HG02943 (cell line): ENCODE data around the gene LRMDA.

Experiments used
- ATAC-seq: cut with Tn5 transposase; IDR thresholded peaks from one replicate; pipeline ENCODE4 v1.9.1; 2021; ENCODE audit warnings: mild to moderate bottlenecking, low read depth, moderate library complexity; ENCODE audit not compliant: unreplicated experiment

The LRMDA gene

DNA sequence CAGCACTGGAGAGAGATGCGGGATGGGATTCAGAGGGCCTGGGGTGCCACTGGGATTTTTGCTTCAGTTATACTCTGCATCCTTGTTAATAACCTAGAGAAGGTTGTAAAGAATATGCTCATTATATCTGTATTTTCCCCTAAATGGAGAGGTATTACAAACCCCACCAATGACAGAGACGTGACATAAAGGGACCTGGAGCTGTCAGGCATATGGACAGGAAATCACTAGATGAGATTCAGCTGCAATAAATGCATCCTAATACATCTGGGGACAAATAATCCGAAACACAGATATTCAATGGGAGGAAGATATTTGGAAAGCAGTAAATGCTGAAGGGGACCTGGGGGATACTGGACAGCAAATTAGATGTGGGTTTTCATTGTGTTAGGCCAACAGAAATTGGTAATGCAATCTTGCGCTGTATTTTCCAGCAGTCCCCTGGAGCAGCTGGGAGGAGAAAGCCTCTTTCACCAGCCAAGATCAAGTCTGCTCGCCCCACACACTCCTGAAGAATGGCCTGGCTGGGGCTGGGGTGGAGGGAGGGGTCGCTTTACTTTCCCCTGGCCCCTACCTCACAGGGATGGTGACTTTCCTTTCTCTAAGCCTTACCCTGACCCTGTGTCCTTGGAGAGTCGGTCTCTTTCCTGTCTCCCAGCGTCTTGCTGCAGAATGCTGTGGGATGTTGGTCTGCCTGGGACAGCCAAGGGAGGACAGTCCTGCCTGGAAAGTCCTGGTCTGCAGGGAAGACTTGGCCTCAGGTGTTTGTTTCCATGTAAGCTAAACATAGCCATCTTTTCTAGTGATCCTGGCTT, 653.8 kb downstream of the LRMDA start:
- ATAC-seq, result no peak

DNA sequence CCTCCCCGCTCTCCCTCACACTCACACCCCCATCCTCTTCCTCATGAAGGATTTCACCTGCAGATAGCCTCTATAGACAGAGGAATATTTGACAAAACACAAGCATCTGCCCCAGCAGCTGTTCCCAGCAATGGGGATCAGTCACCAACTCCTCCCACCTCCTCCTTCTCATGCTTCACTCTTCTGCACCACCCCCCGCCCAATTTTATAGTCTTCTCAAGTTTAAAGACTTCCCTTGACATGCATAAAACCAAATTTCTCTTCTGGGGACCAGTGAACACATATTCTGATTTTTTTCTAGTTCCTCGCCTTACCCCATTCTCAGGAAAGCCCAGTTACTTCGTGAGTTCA, 654.4 kb downstream of the LRMDA start:
- ATAC-seq, result no peak

DNA sequence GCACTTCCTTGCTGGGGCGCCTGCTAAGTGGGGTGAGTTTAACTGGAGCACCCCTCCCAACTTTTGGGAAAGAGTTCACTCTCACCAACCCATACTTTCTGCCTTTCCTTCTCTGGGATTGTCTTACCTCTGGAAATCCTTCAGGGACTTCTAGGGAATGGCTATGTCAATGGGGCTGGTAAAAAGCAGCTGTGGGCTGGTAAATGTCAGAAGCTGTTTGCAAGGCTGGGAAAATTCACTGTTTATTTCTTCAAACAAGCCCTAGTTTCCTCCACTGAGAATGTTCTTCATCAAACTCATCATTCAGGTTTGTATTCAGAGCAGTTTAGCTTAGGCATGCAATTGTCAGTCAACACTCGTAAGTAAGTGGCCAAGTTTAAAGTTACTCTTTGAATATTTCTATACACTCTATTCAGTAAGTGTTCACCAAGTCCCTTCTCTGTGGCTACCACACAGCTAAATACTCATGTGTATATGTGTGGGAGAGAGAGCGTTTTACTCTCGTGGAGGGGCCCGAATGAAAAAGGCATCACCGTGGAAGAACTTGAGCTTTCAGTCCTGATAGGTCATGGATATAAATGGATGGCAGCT, 654.8 kb downstream of the LRMDA start:
- no peak for ATAC-seq

DNA sequence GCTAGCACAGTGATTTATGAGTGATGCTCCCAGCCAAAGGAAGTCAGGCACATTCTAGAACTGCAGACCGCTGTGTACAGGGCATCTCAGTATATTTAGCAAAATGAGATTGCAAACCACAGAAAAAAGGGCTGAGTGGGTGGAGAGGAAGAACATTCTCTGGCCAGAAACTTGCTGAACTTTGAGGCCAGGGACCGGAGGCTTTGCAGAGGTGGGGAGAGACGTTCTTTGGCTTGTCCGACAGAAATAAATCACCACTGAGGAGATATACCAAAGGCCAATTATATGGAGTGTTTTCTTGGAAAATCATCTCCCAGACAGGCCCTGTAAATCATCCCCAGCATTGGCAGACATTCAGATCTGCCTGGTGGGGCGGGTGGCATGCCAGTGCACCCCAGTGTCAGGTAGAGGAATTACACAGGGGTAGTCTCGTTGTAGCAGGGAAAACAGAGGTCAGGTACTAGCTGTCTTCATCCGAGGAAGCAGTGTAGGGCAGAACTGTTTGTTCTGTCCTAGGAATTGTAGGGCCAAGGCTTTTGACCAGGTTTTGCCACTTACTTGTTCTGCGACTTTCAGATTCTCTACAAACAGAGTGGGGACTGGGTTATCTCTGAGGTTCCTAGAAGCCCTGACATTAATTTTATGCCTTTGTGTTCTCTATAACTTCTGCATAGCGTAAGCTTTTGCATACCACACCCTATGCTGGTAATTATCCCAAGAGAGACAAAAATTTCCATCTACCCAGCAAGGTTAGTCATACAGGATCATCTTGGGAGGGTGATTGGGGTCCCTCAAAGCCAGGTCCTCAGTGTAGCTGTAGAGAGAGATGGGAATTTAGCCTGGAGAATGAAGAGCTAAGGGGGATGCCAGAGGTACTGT, 655.6 kb downstream of the LRMDA start:
- ATAC-seq, result no peak

DNA sequence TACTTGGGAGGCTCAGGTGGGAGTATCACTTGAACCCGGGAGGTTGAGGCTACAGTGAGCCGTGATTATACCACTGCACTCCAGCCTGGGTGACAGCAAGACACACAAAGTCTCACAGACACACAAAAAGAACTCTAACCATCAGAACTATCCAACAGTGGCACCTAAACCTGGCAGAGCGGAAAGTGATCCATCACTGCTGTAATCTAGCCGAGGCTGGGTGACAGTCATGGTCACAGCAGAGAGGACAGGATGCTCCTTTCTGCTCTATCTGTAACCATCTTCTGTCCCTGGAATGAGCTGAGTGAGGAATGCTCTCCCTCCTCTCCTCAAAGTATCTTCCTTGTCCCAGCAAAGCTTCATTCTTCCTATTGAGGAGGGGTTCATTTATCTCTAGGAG, 656.6 kb downstream of the LRMDA start:
- no peak for ATAC-seq

DNA sequence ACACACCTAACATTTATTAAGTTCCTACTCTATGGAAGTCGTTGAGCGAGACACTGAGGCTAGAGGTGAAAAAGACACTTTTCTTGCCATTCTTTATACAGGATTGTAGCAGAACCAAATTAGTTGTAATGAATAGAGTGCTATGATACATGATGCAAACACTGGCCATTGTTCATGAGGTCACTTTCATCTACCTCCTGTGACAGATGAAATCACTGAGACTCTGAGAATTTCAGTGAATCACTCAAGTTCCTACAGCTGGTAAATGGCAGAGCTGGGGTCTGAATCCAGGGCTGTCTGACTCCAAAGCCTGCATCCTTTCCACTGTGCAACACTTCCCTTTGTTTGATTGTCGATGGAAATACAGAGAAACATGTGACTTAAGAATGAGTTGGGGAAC, 657.6 kb downstream of the LRMDA start:
- no peak for ATAC-seq

DNA sequence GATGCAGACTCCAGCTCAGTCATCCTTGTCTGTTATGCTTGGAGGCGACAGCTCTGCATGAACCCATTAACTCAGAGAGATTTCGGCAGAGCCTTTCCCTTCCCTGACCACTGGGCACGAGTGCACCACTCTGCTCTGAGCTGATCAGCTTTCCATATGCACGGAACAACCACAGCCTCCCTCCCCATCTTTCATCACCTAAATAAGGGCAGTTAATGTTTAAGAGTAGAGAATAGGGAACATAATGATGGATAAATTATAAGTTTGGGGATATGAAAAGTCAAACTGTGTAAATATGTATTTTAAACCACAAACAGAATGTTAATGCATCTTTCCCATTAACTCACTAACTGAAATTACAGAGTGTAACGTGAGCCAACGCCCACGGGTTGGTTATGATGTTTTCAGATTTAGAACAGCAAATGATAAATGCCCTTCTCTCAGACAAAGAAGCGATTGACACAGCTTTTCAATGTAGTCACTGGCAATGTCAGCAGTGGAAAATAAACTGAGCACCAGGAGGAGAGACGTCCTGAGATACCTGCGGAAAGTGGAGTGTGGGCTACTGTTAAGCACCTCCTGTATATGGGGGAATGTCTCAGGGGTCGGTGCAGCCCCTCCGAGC, 658.2 kb downstream of the LRMDA start:
- ATAC-seq, result no peak

DNA sequence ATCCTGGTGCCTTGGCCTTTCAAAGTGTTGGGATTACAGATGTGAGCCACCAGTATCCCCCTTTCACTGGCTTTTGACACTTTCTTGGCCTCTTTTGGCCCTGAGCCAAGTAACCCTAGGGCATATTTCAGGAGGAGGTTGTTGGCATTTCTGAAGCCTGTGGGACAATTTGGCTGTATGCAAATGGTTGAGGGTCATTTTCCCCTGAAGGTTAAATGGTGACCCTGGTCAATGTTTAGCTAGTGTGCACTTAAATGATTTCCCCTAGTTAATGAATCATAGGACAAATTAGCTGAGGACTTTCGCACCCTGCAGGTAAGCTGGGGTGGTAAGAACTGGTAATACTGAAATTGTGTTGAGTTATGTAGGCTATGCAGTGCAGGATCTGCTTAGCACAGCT, 660.5 kb downstream of the LRMDA start:
- ATAC-seq, result no peak

DNA sequence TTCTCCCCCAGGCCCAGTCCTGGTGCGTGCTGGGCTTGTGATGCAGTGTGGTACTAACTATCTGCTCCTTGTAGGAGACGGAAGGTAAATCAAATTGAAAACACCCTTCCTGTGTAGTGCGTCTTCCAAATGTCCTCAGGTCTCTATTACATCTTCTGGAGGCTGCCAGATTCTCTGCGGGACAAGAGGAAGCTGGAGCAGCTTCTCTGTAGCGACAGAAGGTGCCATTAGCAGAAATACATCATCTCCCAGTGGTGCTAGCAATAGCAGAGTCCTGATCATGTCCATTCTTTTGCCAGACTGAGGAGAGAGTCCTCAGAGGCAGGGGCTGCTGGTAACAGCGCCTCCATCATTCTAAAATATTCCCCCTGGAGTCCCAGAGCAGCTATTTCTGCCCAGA, 675.2 kb downstream of the LRMDA start:
- no peak for ATAC-seq

DNA sequence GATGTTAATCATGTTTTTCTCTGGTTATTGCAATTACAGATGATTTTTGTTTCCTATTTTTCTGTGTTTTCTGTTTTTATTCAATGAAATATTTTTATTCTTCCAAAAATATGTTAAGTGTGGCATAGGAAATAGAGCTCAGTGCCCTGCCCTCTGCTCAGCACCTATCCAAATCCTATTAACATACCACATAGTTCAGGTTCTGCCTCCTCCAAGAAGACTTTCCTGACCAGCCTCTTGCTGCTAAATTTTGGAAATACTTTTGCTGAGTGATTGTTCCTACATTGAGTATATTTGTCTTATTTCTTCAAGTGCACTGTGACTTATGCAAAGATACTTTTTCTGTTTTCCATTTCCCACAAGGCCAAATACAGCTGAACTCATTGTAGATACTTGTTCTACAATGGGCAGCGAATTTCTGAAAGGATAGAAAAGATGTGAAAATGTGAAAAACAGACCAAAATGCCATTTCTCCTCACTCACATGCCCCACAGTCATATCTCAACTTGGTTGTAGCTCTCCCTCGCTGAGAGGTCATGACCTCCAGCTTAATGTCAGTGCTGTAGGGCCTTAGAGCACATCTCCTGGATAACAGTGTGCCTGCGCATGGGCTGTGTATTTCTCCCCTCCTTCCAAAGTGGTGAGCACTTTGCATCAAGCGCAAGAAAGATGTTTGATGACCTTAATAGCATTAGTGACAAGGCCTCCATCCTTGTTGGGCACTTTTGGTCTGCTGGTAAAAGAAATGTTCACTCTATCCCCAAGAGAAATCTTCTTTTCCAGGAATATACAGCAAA, 677.3 kb downstream of the LRMDA start:
- ATAC-seq, result no peak

DNA sequence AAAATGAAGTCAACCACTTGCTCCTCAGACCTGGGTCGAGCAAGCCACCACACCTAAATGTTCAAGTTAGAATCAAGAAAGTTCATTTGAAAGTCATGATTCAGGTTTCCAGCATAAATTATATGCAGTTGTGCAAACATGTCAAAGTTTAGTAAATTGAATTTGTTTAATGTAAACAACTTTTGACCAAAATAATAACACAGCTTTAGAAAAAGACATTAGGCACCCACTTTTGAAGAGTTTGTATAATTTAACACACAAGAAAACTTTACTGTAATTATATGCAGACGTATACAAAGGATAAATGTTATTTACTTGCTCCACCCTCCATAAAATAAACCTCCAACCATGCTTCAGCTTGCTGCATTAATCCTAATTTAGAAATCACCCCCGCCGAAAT, 680.0 kb downstream of the LRMDA start:
- no peak for ATAC-seq

DNA sequence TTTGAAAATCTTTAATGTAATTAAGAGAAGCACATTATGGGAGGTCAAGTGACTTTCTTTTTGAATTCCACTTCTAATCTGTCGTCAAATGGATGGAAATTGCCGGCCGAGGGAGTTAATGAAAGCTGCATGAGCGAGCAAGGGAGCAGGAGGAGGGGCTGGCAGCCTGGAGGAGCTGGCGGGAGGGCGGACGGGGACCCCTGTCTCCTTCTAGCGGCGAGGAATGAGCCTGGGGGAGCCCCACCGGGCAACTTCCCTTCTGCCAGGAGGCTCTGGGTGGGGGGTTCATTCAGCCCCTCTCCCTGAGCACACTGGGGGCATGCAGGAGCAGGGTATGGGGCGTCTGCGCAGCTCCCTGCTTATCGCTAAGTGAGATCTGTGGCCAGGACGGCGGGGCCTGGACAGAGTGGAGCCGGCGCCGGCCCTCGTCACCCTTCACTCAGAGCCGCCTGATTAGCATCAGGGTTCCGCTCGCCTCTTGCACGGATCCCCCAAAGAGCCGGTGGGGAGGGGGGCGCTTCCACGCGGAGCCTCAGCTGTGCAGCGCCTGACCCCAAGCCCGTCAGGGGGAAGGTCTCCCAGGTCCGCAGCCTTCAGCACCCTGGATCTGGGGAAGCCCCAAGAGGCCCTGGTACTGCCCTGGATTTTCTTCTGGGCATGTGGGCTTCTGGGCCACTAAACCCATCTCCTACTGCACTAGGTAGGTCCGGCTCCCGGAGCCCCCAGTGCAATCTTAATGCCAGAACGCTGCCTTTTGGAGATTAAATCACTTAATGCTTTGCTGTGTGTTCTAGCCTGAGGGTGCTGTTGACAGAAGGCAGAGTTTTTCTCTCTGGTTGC, 680.8 kb downstream of the LRMDA start:
- no peak for ATAC-seq

DNA sequence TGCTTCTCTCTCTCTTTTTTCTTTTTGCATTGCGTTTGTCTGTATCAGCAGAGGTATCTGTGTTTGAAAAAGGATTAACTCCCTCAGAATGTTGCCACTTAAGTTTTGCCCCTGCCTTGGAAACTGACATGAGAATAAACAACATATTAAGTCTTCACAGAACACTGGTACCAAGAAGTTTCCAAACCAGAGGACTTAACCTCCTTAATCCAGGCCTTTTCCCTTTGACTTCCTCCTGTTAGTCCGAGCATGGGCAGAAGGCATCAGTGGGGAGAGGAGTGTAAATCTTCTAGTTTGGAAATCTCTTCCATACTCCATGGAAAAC, 681.4 kb downstream of the LRMDA start:
- no peak for ATAC-seq

DNA sequence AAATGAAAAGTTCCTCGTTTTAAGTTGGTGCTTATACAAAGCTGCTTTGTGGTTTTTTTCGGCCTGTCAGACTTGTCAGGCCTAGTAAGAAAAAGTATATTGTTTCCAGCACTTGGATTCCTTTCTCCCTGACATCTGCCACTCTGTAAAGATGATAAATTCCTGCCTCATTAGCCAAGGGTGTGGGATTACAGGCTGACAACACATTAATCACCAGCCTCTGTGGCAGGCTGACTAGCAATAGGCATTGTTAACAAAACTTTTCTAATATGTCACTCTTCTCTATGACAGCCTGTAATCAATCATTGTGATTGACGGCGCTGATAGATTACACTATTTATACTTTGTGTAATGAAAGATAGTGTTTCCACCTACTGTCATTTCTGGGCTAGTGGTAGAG, 682.5 kb downstream of the LRMDA start:
- ATAC-seq, result no peak

DNA sequence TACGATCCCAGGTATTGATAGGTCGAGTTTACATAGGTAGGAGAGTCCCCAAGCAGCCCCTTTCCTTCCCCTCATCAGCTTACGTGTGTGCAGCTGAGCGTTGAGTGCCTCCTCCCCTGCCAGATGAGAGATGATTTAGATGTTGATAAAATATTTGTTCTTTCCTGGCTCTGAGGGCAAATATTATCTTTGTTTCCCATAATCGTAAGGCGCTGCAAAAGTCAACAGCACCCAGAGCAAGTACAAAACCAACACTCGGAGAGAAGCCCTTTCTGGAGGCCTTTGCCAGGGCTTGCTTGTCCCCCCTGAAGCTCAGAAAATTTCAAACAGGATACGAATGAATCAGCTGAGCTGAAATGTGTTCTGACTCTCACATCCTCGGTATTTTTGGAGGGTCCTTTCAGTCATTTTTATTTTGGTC, 683.2 kb downstream of the LRMDA start:
- ATAC-seq, result no peak

DNA sequence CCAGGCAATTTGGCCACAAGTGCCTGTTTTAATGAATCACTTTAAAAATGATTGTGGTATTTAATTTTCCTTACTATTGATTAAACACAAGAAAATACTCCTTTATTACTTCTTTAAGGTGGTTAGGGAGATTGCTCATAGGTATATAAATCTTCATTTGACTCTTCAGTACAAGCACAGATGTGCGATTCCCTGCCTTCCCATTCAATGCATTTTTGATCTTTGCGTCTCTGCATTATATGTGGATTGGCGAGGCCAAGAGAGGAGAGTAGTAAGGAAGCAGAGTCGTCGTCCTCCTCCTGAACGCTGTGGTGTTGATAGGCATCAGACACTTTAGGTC, 683.7 kb downstream of the LRMDA start:
- ATAC-seq, result no peak

DNA sequence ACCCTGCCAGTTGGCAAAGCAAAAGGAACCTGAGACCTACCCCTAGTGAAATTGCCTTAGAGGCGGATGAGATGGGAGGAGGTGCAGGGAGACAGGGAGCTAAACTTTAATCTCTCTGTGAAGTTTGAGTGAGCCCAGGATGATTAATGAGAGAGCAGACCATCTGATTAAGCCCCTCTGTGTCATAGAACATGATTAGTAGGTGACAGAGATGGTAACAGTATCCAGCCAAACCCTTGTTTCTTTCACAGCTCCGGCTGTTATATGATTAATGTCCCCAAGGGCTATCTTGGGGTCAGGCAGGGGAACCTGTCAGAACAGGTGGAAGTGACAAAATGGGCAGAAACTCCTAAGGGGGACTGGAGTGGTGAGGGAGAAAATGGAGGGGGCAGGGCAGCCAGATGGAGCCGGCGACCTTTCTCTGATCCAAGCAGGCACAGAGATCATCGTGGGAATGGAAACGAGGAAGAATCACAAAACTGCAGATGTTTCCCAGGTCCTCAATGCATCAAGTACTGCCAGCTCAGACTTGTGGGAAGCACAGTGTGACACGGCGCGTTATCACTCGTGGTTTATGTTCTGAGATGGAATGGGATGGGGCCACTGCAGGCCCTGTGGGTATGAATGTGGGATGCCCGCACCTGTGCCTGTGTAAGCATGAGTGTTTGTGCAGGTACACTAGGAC, 684.2 kb downstream of the LRMDA start:
- no peak for ATAC-seq

DNA sequence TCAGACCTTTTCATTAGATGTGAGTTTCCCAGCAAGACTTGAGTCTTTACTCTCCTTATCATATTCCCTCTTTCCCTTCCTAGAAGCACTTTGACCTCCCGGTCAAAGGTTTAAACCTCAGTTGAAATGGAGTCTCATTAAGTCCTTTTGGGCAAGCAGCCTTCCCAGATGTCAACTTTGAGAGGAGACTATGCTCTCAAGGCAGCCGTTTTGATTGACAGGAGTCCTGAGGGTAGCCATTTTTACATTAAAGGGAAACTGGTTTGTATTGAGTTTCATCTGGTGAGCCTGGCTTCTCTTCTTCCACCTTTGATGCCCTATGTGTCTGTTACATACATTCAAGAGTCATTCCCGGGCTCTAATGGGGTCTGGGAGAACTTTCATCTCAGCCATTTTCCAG, 685.1 kb downstream of the LRMDA start:
- no peak for ATAC-seq

DNA sequence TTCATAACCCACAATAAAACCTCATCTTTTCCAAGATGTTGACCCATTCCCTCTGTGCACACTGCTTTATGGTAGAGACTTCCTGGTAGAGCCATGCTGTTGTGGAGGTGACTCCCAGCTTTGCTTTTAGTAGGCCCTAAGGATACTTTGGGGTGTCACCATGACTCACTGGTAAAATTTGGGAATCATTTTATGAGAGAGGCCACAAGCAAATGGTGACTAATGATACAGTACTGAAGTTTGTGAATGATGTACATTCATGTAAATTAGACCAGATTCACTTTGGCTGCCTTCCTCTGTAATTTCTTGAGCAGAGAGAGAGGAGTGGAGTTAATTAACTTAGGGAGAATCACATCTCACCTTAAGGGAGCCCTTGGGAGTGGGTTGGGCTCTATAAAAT, 686.5 kb downstream of the LRMDA start:
- ATAC-seq, result no peak
